GM18858 (cell line): Measurements from ENCODE around the gene BTNL9.
"Not testable (repeated sequence)": the region's sequence is repeated elsewhere in the genome, so short reads cannot be mapped to it uniquely, and the experiment has no call there.

Experiments used
- ATAC-seq: cut with Tn5 transposase; IDR thresholded peaks from one replicate; pipeline ENCODE4 v1.9.1; 2021; ENCODE audit not compliant: unreplicated experiment

BTNL9 gene

DNA sequence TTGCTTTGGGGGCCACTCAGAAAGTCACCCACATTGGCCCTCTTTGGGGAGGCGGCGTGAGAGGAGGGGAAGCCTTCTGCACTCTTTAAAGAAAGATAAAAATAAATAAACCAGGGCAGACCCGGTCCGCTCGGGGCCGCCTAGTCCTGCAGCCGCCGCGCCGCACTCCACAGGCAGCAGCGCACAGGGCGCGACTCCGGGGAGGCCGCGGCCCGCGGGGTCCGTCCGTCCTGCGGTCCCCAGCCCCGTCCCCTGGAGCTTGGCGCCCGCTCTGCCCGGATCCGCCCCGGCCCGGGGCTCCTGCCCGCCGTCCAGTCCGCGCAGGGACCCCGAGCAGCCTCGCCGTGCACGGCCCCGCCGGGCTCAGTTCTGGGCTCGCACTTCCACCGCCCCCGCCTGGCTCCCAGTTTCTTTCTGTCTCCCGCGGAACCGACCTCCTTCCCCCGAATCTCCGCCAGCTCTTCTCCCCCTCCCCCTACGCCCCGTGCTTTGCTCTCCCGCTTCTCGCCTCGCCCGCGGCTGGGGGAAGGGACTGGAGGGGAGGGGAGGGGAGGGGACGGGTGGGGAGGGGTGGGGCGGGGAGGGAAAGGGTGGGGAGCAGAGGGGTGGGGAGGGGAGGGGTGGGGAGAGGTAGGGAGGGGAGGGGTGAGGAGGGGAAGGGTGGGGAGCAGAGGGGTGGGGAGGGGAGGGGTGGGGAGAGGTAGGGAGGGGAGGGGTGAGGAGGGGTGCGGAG, 57.9 kb downstream of the BTNL9 start:
- not testable (repeated sequence) for ATAC-seq

- no peak for ATAC-seq
These were observed 58.9 kb downstream of the BTNL9 start for GRCh38 chr5:181098762-181099601.

GRCh38 chr5:181099602-181100086, 59.6 kb downstream of the BTNL9 start:
- no peak for ATAC-seq

GRCh38 chr5:181100121-181100875, 60.2 kb downstream of the BTNL9 start:
- ATAC-seq, result no peak

- ATAC-seq, result not testable (repeated sequence)
These were observed 61.1 kb downstream of the BTNL9 start for GRCh38 chr5:181101030-181101641.

DNA sequence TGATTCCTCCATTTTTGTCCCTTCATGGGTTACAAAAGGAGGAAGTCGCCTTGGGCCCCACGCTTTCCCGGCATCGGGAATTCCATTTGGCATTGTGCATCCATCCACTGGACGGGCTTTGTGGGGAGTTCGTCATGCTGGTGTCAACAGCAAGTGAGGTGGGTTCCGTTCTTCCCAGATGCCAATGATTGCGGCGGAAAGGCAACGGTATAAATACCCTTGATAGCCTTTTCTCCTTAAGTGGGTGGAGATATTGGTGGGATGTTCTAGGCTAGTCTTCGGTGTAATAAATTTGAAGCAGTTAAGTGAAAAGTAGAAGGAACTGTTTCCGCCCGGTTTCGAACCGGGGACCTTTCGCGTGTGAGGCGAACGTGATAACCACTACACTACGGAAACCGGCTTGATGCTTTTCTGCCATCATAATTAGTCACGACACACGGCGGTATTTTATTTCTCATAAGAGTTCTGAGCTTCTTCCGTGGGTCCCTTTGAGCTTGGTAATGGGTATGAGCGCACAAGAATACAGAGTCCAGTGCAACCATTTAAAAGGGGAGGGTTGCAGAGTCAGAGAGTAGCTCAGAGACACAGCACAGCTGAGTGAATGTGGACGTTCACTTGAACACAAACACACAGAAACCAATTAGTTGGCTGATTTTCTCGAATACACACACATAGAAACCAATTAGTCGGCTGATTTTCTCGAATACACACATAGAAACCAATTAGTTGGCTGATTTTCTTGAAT, 62.0 kb downstream of the BTNL9 start:
- not testable (repeated sequence) for ATAC-seq

DNA sequence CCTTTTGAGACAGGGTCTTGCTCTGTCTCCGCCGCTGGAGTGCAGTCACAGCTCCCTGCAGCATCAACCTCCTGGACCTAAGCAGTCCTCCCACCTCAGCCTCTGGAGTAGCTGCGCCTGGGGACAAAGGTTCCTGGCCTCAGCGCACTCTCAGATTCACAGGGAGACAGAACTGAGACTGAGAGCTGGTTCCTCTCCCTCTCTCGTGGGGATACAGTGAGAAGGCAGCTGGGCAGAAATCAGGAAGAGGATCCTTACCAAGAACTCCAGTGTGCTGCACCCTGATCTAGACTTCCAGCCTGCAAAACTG, 64.1 kb downstream of the BTNL9 start:
- not testable (repeated sequence) for ATAC-seq

- ATAC-seq, result not testable (repeated sequence)
These were observed 64.7 kb downstream of the BTNL9 start for GRCh38 chr5:181104606-181105390.

DNA sequence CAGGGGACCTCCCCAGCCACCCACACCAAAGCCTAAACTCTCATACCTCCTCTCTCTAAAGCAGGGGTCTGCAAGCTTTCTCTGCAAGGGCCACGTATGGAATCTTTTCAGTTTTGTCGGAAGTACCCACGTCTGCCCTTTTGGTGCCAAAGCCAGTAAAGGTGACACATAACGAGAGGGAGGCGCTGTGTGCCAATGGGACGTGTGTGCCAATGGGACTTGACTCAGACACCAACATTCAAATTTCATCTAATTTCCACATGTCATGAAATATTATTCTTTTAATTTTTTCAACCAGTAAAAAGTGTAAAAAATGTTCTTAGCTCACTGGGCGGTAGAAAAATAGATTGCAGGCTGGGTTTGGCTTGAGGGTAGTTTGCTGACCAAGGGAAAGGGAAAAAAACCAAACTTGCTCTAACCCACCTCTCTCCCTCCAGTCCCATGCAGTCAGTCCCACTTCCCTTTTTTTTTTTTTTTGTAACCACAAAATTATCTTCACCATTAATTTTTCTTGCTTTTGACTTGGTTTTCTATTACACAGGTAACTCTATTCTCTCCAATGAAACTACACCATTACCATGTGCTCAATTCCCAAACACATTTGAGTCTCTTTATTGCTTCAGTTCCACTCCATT, 65.4 kb downstream of the BTNL9 start:
- no peak for ATAC-seq

DNA sequence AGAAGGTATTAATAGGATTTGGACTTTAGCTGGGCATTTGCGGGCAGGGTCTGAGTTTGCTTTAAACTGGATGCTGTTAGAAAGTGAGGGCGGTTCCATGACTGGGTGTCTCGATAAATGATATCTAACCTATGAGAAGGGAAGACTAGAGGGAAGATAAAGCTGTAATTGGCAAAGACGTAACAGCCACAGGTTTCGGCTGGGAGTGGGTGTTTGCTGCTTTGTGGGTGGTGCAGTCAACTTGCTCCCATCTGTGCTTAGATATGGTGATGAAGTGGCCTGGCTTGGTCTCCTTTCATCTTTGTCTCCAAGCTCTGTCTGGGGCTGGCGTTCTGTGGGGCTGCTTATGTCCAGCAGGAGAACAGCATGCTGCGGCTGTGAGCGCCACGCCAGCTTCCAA, 67.6 kb downstream of the BTNL9 start:
- no peak for ATAC-seq

DNA sequence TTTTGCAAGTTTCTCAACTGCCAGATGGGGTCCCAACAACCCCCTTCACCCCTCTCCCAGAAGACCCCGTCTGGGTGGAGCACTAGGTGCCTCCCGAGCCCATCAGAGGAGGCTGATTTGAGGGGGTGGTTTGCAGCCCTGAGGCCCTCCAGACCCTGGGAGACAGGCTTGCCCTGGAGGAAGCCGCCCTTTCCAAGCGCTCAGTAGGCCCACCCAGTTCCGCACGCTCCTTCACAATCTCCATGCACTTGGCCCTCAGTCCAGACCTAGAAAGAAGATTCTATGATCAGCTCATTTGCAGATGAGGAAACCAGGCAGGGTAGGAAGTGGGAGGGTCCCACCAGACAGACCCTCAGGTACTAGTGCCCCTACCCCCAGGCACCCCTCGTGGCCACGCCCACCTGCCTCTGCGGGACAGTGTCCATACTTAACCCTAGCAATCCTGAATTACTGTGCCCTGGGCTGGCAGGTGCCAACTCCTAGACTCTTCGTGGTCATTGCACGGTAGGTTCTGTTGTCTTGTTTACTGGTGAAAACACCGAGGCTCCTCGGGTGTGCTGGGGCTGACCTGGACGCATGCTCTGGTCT, 68.6 kb downstream of the BTNL9 start:
- ATAC-seq, result no peak

DNA sequence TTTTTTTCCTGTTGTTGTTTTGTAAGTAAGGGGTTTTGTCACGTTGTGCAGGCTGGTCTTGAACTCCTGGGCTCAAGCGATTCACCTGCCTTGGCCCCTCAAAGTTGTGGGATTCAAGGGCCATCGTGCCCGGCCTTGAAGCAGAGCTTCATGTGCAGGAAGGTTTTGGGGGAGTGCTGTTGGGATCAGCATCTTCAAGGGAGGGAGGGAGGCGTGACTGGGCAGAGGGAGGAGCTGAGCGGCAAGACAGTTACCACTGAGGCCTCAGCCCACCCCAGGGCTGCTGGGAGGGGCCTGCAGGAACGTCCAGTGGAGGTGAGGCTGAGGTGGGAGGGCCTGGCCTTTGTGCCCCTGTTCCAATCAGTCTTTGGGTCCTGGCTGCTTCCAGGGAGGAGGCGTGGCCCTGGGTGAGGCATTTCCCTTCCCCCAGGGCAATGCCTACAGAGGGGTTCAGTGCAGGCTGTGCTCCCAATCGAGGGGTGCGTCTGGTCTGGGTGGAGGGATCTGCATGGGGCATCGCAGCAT, 69.5 kb downstream of the BTNL9 start:
- no peak for ATAC-seq

DNA sequence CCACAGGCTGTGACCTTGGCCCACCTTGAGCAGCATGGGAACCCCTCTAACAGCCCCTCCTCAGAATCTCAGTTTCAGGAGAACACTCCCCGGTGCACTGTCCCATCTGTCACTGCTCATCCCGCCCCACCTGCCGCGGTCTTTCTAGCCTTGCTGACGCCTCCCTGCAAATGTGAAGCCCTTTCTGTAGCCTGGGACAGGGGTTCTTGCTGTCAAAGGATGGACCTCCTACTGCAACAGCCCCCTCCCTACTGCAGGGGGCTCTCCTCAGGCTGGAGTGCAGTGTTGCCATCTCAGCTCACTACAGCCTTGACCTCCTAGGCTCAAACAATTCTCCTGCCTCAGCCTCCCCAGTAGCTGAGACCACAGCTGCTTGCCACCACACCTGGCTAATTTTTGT, 70.9 kb downstream of the BTNL9 start:
- no peak for ATAC-seq
